PFSK-1 (cell line): ENCODE measurements around the gene PADI4.

ENCODE experiments used
- SIN3A ChIP-seq: IDR thresholded peaks from 2 replicates; pipeline ENCODE4 v1.6.1; 2012; ENCODE audit warnings: mild to moderate bottlenecking, low read length, moderate library complexity, borderline replicate concordance; ENCODE audit not compliant: insufficient read depth
- TAF1 ChIP-seq: IDR thresholded peaks from 2 replicates; pipeline ENCODE4 v1.6.1; 2012; ENCODE audit warnings: low read length, control low read depth, borderline replicate concordance; ENCODE audit not compliant: insufficient read depth

GRCh38 chr1:17306921-17307320, 1.1 kb upstream of the PADI4 start:
- TF ChIP-seq TAF1 (no peak), SIN3A (no peak)
